Measurements from ENCODE around the gene MARK3.

Gene MARK3

DNA sequence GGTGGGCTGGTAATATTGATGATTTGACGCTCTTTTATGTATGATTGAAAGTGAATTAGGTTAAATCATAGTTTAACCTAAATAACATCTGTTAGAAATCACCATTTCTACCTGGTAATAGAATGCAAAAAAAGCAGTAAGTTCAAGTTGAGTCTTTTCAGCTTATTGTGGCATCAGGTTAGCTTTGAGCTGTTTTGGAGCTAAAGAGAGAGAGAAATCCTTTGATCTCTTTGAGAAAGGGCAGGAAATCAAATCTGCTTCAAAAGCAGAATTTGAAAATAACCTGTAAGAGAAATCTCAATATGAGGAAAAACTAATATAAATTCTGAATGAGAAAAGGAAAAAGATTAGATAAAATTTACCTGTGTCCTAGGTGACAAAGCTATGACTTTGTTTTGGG lies 75.2 kb downstream of the MARK3 start:
- TF ChIP-seq, protein P1, sequence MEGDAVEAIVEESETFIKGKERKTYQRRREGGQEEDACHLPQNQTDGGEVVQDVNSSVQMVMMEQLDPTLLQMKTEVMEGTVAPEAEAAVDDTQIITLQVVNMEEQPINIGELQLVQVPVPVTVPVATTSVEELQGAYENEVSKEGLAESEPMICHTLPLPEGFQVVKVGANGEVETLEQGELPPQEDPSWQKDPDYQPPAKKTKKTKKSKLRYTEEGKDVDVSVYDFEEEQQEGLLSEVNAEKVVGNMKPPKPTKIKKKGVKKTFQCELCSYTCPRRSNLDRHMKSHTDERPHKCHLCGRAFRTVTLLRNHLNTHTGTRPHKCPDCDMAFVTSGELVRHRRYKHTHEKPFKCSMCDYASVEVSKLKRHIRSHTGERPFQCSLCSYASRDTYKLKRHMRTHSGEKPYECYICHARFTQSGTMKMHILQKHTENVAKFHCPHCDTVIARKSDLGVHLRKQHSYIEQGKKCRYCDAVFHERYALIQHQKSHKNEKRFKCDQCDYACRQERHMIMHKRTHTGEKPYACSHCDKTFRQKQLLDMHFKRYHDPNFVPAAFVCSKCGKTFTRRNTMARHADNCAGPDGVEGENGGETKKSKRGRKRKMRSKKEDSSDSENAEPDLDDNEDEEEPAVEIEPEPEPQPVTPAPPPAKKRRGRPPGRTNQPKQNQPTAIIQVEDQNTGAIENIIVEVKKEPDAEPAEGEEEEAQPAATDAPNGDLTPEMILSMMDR (conservative IDR thresholded peaks at IDR 0.05) = no peak
- no peak for TF ChIP-seq ZFX (IDR thresholded peaks at IDR 0.05)
- no peak overlapping the region for H3K27ac ChIP-seq

DNA sequence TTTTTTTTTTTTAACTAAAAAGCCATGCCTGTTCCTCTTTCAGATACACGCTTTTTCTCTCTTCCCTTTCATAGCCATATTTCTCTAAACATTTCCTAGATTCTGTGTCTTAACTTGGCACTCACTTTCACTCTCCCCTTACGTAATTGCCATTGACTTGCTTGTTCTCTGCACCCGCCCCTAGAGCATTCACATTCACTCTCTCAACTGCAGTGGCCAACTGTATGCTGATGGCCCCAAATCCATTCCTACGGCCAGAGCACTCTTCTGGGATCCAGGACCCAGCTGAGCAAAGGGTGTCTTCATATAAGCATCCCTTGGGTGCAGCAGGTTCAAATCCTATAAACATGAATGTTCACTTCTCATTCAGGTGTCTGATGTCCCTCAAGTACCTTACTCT lies 77.9 kb downstream of the MARK3 start:
- no peak overlapping the region for H3K27ac ChIP-seq
- TF ChIP-seq, protein P1 (conservative IDR thresholded peaks at IDR 0.05) = no peak
- TF ChIP-seq ZFX (IDR thresholded peaks at IDR 0.05) = no peak

DNA sequence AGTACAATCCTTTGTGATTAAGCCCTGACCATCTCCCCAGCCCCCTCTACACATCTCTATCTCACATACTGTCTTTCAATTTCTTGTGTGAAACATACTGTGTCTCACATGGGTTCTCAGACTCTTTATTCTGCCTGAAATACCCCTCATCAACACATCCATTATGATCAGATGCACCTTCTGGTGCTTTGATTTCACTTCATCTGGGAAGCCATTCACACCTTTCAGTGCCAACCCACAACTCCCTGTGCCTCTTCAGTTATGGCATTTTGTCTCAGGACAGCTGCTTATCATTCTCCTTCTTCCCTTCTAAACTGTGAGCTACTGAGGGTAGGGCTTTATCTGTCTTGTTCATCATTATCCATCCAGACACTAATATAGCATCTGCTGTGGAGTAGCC lies 78.6 kb downstream of the MARK3 start:
- H3K27ac ChIP-seq = no peak overlapping the region
- TF ChIP-seq ZFX (IDR thresholded peaks at IDR 0.05) = no peak
- TF ChIP-seq, protein P1 (conservative IDR thresholded peaks at IDR 0.05) = no peak

DNA sequence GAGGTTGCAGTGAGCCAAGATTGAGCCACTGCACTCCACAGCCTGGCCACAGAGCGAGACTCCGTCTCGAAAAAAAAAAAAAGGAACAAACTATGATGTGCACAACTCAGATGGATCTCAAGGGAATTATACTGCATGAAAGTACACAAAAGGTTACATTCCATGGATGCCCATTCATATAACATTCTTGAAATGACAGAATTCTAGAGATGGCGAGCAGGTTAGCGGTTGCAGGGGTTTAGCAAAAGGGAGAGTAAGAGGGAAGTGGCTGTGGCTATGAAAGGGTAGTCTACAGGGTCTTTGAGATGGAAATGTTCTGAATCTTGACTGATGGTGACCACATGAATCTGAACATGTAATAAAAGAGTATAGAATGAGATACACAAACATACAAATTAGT lies 87.7 kb downstream of the MARK3 start:
- no peak for TF ChIP-seq ZFX (IDR thresholded peaks at IDR 0.05)
- H3K27ac ChIP-seq = no peak overlapping the region

DNA sequence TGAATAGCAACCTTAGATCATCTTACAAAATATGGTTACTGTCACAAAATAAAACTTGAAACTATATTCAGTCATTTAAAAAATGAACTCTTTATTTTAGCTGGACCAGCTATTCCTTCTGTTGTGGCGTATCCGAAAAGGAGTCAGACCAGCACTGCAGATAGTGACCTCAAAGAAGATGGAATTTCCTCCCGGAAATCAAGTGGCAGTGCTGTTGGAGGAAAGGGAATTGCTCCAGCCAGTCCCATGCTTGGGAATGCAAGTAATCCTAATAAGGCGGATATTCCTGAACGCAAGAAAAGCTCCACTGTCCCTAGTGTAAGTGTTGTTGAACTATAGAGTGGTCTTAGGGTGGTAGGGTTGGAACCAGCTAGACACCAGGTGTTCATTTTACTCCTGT lies 89.7 kb downstream of the MARK3 start:
- TF ChIP-seq ZFX (IDR thresholded peaks at IDR 0.05) = no peak
- TF ChIP-seq, protein P1 (conservative IDR thresholded peaks at IDR 0.05) = no peak
- no peak overlapping the region for H3K27ac ChIP-seq

DNA sequence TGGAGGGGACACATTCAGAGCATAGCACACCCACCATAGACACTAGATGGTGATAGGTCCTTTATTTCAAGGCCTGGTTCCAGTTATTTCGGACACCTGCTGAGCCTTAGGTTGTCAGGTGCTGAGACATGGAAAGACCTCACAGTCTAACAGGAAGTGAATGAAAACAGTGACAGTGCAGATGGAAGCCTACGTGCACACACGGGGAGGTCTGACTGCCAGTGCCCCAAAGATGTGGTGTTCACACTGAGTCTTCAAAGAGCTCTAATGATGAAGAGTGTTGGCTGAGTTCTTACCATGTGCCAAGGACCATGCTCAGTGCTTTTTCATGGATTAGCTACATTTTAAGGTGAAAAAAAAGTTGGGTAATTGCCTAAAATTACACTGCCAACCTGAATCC lies 90.8 kb downstream of the MARK3 start:
- TF ChIP-seq, protein P1 (conservative IDR thresholded peaks at IDR 0.05) = no peak
- no peak for TF ChIP-seq ZFX (IDR thresholded peaks at IDR 0.05)
- H3K27ac ChIP-seq = no peak overlapping the region

DNA sequence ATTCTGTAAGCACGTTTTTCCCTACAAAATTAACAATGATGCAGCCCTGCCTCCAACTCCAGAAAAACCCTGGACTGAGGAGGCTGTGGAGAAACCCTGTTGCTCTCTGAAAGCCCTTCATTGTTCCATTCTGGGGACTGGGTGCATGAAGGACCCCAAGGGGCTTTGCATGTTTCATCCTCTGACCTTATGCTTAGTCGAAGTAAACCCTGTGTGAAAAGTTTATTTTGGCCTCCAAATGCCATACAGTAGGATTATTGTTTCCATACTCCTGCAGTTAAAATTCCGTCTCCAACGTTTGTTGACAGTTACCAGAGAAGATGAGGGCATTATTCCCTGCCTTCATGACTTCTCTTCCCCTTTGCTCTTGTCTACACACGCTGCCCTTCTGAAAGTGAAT lies 91.4 kb downstream of the MARK3 start:
- no peak for TF ChIP-seq ZFX (IDR thresholded peaks at IDR 0.05)
- H3K27ac ChIP-seq = no peak overlapping the region

DNA sequence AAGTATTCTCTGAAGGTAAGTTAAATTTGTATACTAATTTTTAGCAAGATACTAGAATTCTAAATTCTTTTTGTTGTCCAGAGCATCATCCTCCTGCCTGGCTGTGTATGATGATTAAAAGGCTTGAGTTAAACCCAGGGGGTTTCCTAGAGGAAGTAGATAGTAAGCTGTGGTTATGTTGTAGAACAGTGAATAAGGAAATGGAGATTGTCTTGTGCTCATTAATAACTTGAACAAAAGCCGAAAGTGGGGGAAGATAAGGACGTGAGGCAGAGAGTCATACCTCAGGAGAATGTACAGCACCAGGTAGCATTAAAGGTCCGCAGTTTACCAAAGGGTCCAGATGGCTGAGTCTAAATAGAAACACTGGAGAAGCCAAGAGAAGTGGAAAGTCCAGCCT lies 95.4 kb downstream of the MARK3 start:
- TF ChIP-seq ZFX (IDR thresholded peaks at IDR 0.05) = no peak
- TF ChIP-seq, protein P1 (conservative IDR thresholded peaks at IDR 0.05) = no peak
- no peak overlapping the region for H3K27ac ChIP-seq

DNA sequence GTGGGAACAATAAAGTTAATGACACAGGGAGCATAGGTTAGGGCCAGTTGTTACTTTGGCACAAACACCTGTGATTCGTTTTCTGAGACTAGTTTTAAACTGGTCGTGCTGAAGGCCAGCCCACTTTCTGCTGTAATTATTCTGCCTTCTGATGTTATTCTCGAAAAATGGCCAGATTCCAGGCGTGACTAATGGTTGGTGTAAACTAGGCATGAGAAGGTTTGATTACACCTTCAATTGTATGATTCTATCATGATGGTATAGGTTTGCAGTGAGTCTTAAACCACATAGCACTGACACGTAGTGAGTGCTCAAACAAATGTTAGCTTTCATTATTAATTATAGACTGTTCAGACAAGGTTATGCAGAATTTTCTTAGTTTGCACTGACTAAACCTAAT lies 98.4 kb downstream of the MARK3 start:
- no peak for TF ChIP-seq ZFX (IDR thresholded peaks at IDR 0.05)
- TF ChIP-seq, protein P1 (conservative IDR thresholded peaks at IDR 0.05) = no peak
- H3K27ac ChIP-seq = no peak overlapping the region
